Panc1 (cell line): ENCODE measurements around the gene FHL2.

Source experiments
- POLR2AphosphoS5 ChIP-seq: IDR thresholded peaks from 2 replicates; pipeline ENCODE4 v1.6.1; 2012; ENCODE audit warnings: mild to moderate bottlenecking, low read depth, low read length, moderate library complexity
- SIN3A ChIP-seq: IDR thresholded peaks from 2 replicates; pipeline ENCODE4 v1.6.1; 2012; ENCODE audit warnings: low read depth, mild to moderate bottlenecking, low read length, moderate library complexity, borderline replicate concordance; ENCODE audit not compliant: insufficient read depth
- TF ChIP-seq, protein P1 (sequence below): fragments of 450-650 bp; IDR thresholded peaks from 2 replicates; pipeline ENCODE4 v1.5.1; 2017; ENCODE audit warnings: mild to moderate bottlenecking
- TF ChIP-seq, protein P2 (sequence below), 2 experiments: IDR thresholded peaks; 2 replicates each; pipeline ENCODE4 v1.6.1; 2011 to 2012; ENCODE audit warnings: low read depth in 2 of 2, control low read depth in 1 of 2, low read length in 1 of 2, mild to moderate bottlenecking in 1 of 2, moderate library complexity in 1 of 2; ENCODE audit not compliant: insufficient read depth in 1 of 2

DNA sequence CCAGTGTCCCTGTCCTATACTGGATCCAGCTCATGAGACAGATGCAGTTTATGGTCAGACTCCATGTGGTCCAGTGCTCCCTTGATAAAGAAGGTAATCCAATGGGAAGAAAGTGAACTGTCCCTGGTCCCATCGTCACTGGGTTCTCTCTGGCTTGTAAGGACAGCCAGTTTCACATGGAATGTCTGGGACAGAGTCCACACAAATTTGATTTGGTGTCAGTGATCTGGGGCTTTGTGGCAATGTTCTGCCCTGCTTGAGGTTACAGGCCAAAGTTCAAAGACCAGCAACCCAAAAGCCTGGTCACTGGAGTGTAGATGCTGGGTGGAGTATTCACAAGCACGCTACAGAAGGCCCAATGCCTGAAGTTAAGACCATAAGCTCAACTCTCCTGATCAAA lies 22.2 kb upstream of the FHL2 start:
- TF ChIP-seq, protein P1, sequence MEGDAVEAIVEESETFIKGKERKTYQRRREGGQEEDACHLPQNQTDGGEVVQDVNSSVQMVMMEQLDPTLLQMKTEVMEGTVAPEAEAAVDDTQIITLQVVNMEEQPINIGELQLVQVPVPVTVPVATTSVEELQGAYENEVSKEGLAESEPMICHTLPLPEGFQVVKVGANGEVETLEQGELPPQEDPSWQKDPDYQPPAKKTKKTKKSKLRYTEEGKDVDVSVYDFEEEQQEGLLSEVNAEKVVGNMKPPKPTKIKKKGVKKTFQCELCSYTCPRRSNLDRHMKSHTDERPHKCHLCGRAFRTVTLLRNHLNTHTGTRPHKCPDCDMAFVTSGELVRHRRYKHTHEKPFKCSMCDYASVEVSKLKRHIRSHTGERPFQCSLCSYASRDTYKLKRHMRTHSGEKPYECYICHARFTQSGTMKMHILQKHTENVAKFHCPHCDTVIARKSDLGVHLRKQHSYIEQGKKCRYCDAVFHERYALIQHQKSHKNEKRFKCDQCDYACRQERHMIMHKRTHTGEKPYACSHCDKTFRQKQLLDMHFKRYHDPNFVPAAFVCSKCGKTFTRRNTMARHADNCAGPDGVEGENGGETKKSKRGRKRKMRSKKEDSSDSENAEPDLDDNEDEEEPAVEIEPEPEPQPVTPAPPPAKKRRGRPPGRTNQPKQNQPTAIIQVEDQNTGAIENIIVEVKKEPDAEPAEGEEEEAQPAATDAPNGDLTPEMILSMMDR, result no peak
- TF ChIP-seq POLR2AphosphoS5 (no peak), SIN3A (no peak)
- TF ChIP-seq, protein P2, sequence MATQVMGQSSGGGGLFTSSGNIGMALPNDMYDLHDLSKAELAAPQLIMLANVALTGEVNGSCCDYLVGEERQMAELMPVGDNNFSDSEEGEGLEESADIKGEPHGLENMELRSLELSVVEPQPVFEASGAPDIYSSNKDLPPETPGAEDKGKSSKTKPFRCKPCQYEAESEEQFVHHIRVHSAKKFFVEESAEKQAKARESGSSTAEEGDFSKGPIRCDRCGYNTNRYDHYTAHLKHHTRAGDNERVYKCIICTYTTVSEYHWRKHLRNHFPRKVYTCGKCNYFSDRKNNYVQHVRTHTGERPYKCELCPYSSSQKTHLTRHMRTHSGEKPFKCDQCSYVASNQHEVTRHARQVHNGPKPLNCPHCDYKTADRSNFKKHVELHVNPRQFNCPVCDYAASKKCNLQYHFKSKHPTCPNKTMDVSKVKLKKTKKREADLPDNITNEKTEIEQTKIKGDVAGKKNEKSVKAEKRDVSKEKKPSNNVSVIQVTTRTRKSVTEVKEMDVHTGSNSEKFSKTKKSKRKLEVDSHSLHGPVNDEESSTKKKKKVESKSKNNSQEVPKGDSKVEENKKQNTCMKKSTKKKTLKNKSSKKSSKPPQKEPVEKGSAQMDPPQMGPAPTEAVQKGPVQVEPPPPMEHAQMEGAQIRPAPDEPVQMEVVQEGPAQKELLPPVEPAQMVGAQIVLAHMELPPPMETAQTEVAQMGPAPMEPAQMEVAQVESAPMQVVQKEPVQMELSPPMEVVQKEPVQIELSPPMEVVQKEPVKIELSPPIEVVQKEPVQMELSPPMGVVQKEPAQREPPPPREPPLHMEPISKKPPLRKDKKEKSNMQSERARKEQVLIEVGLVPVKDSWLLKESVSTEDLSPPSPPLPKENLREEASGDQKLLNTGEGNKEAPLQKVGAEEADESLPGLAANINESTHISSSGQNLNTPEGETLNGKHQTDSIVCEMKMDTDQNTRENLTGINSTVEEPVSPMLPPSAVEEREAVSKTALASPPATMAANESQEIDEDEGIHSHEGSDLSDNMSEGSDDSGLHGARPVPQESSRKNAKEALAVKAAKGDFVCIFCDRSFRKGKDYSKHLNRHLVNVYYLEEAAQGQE (IDR thresholded peaks at IDR 0.05; ENCODE audit: insufficient read depth in 1 of 2, low read depth in 2 of 2, low read length in 1 of 2), result no peak
